Measurements from ENCODE around the gene CLCA4. TPM values are rescaled to one million over a fixed set of nuclear protein-coding genes. Genes with fewer than 3 reads are reported as not detected.

The CLCA4 gene
- total RNA-seq, 2 experiments from 2014 or later, result not detected

GRCh38 chr1:86537928-86538695 is 8.8 kb upstream of the CLCA4 start:
- DNase-seq (no peak), ATAC-seq (no peak)
- no peak overlapping the region for H3K4me3 Mint-ChIP-seq
- peaks cover 18% of the 10 kb centered on the region for H3K27me3 Mint-ChIP-seq
- no peaks in the 10 kb centered on the region for H3K9me3 Mint-ChIP-seq
- no peaks in the 10 kb centered on the region for H3K36me3 Mint-ChIP-seq (ENCODE audit: low read depth)
- no peak overlapping the region for H3K27ac Mint-ChIP-seq
- intact Hi-C loops (cut with micrococcal nuclease), result no loop called here
- POLR2A ChIA-PET, result no interaction called here
- CTCF ChIA-PET, result interaction anchor here (1.2 kb wide), 1 partner anchor 33 kb away, joined by 3 read pairs; no protein-coding TSS in a partner anchor
- H3K4me1 Mint-ChIP-seq (ENCODE audit: low read depth), result no peaks in the 10 kb centered on the region
- TF ChIP-seq CTCF (IDR thresholded peaks at IDR 0.05), result no peak

GRCh38 chr1:86538775-86539174 is 8.1 kb upstream of the CLCA4 start:
- H3K4me3 Mint-ChIP-seq, result no peak overlapping the region
- no peak for ATAC-seq
- DNase-seq, result no peak
- no peak for TF ChIP-seq CTCF (IDR thresholded peaks at IDR 0.05)
- no peaks in the 10 kb centered on the region for H3K36me3 Mint-ChIP-seq (ENCODE audit: low read depth)
- ChIA-PET CTCF (no interaction called here), POLR2A (no interaction called here)
- H3K4me1 Mint-ChIP-seq (ENCODE audit: low read depth), result no peaks in the 10 kb centered on the region
- peaks cover 18% of the 10 kb centered on the region for H3K27me3 Mint-ChIP-seq
- H3K9me3 Mint-ChIP-seq, result no peaks in the 10 kb centered on the region
- no peak overlapping the region for H3K27ac Mint-ChIP-seq
- intact Hi-C loops (cut with micrococcal nuclease), result no loop called here

- CTCF ChIA-PET, result interaction anchor here (1.0 kb wide), 1 partner anchor 68 kb away, joined by 3 read pairs; no protein-coding TSS in a partner anchor
- ATAC-seq, result no peak
- Mint-ChIP-seq H3K9me3 (no peaks in the 10 kb centered on the region), H3K36me3 (ENCODE audit: low read depth) (no peaks in the 10 kb centered on the region), H3K4me1 (ENCODE audit: low read depth) (no peaks in the 10 kb centered on the region), H3K27me3 (peaks cover 16% of the 10 kb centered on the region), H3K27ac (no peak overlapping the region), H3K4me3 (no peak overlapping the region)
- intact Hi-C loops (cut with micrococcal nuclease), result no loop called here
- POLR2A ChIA-PET, result interaction anchor here (0.6 kb wide), 1 partner anchor 264 kb away, joined by 3 read pairs; no protein-coding TSS in a partner anchor
- no peak for TF ChIP-seq CTCF (IDR thresholded peaks at IDR 0.05)
- no peak for DNase-seq
Observed at GRCh38 chr1:86541859-86542258, 5.0 kb upstream of the CLCA4 start.

GRCh38 chr1:86542631-86543030 is 4.2 kb upstream of the CLCA4 start:
- no peak overlapping the region for H3K4me3 Mint-ChIP-seq
- TF ChIP-seq CTCF (IDR thresholded peaks at IDR 0.05), result no peak
- peaks cover 13% of the 10 kb centered on the region for H3K27me3 Mint-ChIP-seq
- CTCF ChIA-PET, result interaction anchor here (1.0 kb wide), 1 partner anchor 69 kb away, joined by 3 read pairs; no protein-coding TSS in a partner anchor
- H3K27ac Mint-ChIP-seq, result no peak overlapping the region
- intact Hi-C loops (cut with micrococcal nuclease), result no loop called here
- ATAC-seq (no peak), DNase-seq (no peak)
- POLR2A ChIA-PET, result interaction anchor here (0.6 kb wide), 1 partner anchor 264 kb away, joined by 3 read pairs; no protein-coding TSS in a partner anchor
- no peaks in the 10 kb centered on the region for H3K4me1 Mint-ChIP-seq (ENCODE audit: low read depth)
- no peaks in the 10 kb centered on the region for H3K9me3 Mint-ChIP-seq
- H3K36me3 Mint-ChIP-seq (ENCODE audit: low read depth), result no peaks in the 10 kb centered on the region

GRCh38 chr1:86548839-86549238 is 2.0 kb downstream of the CLCA4 start:
- Mint-ChIP-seq H3K4me1 (ENCODE audit: low read depth) (no peaks in the 10 kb centered on the region), H3K4me3 (no peak overlapping the region), H3K36me3 (ENCODE audit: low read depth) (no peaks in the 10 kb centered on the region), H3K27ac (no peak overlapping the region), H3K27me3 (peaks cover 2% of the 10 kb centered on the region), H3K9me3 (no peaks in the 10 kb centered on the region)
- DNase-seq (no peak), ATAC-seq (no peak)
- intact Hi-C loops (cut with micrococcal nuclease), result no loop called here
- CTCF ChIA-PET, result no interaction called here
- POLR2A ChIA-PET, result no interaction called here
- TF ChIP-seq CTCF (IDR thresholded peaks at IDR 0.05), result no peak
